ENCODE data around the gene LGMN.
A peak's percentile ranks its signal among the peaks of the same experiment; 100 is the strongest.

LGMN gene

DNA sequence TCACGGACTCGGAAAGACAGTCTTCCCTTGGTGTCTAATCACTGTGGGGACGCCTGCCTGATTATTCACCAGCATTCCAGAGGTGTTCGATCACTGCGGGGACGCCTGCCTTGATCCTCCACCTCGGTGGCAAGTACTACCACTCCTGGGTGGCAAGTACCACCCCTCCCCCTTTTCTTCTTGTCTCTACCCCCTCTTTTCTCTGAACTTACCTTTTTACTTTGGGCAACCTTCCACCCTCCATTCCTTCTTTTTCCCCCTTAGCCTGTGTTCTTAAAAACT, 12.0 kb upstream of the LGMN start:
- no peak for DNase-seq (ENCODE audit: low read depth)

DNA sequence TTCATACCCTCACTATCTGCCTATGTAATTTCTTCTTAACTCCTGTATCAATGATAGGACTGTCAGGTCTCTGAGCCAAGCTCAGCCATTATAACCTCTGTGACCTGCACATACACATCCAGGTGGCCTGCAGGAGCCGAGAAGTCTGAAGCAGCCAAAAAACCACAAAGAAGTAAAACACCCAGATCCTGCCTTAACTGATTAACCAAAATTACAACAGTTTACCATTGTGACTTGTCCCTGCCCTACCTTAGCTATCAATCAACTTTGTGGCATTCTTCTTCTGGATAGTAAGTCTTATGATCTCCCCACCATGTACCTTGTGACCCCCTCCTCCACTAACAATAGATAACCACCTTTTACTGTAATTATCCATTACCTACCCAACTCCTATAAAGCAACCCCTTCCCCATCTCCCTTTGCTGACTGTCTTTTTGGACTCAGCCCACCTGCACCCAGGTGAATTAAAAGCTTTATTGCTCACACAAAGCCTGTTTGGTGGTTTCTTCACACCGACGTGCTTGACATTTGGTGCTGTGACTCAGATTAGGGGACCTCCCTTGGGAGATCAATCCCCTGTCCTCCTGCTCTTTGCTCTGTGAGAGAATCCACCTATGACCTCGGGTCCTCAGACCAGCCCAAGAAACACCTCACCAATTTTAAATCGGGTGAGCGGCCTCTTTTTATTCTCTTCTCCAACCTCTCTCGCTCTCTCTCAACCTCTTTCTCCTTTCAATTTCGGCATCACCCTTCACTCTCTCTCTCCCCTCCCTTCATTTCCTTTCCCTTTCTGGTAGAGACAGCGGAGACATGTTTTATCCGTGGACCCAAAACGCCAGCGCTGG, 11.5 kb upstream of the LGMN start:
- no peak for DNase-seq (ENCODE audit: low read depth)

DNA sequence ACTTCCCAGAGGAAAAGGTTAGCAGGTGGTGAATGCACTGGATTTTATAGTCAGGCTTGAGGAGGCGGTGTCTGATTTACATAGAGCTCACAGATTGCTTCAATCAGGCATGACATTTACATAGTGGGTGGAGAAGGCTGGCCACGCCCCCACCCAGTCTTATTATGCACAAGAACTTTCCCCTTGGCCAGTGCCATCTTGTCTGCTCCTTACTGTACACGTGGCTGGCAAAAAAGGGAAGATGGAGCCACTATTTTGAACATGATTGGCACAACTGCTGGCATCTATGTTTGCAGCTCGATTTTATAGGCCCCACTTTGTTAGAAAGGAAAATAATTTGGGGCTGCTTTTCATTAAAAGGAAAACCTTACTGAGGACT, 10.9 kb upstream of the LGMN start:
- no peak for DNase-seq (ENCODE audit: low read depth)

DNA sequence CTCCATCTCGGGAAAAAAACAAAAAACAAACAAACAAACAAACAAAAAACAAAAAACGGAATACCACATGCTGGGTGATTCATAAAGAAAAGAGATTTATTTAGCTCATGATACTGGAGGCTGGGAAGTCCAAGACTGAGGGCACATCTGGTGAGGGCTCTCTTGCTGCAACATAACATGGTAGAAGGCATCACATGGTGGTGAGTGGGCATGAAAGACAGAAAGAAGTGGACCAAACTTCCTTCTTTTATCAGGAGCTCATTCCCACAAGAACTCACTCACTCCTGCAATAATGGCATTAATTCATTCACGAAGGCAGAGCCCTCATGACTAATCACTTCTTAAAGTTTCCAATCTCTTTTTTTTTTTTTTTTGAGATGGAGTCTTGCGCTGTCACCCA, 8.0 kb upstream of the LGMN start:
- DNase-seq (ENCODE audit: low read depth): no peak

DNA sequence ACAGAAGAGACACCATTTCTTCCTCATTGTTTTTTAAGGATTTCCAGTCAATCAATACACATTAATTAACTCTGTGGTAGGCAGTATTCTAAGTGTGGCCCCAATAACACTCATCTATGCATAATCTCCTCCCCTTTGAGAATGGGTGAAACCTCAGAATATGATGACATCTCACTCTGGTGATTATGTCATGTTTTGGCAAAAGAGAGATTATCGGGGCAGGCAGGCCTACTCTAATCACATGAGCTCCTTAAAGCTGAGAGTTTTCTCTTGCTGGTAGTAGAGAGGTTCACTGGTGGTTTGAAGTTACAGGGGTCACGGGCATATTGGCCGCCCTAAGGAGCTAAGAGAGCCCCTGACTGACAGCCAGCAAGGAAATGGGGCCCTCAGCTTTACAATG, 7.1 kb upstream of the LGMN start:
- no peak for DNase-seq (ENCODE audit: low read depth)

DNA sequence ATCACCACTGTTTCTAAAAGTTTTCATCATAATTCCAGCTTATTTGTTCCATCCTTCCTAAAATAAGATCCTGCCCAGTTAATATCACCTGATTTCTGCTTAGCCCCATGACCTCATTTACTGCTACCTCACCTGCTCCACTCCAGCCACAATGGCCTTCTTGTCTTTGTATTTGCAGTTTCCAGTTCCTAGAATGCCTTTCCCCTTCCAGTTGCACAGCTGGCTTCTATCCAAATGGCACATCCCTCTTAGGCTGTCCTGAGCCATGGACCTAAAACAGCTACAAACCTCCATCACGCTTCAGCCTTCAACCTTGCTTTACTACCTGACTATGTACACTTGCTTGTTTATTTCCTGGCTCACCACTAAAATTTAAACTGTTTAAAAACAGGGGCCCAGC, 6.5 kb upstream of the LGMN start:
- no peak for DNase-seq (ENCODE audit: low read depth)

DNA sequence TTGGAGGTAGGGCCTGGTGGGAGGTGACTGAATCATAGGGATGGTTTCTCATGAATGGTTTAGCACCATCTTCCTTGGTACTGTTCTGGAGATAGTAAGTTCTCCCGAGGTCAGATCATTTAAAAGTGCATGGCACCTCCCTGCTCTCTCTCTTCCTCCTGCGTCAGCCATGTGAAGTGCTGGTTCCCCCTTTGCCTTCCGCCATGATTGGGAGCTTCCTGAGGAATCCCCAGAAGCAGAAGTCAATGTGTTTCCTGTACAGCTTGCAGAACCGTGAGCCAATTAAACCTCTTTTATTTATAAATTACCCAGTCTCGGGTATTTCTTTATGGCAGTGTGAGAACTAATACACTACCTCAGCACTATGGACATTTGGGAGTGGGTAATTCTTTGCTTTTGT, 4.8 kb upstream of the LGMN start:
- DNase-seq (ENCODE audit: low read depth): no peak

DNA sequence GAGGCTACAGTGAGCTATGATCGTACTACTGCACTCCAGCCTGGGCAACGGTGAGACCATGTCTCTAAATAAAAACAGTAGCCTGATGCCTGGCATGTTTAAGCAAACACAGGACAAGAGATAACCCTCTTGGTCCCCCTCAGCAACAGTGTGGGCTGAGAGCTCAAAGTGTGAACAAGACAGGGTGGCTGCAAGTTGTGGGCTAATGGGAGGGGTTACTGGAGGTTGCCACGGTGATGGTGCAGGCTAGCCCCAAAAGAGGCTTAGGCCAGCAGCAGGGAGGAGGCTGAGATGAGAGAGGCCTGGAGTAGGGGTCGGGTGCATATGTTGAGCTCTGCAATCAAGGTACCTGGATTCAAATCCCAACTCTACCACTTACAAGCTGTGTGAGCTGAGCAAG, 3.4 kb upstream of the LGMN start:
- no peak for DNase-seq (ENCODE audit: low read depth)

DNA sequence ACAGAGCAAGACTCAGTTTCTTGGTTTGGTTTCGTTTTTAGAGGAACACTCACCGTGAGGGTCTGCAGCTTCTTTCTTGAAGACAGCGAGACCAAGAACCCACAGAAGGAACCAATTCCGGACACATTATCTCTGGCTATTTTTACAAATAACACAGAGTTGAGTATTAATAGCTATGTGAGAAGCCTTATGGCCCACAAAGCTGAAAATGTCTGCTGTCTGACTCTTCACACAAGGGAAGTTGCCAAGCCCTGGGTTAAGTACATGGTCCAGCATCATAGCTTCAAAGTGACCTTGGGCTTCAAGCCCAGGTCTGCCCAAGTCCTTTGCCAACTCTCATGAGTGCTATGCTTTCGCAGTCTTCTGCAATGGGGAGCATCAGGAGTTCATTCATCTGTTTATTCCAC, 2.6 kb upstream of the LGMN start:
- DNase-seq (ENCODE audit: low read depth): no peak

DNA sequence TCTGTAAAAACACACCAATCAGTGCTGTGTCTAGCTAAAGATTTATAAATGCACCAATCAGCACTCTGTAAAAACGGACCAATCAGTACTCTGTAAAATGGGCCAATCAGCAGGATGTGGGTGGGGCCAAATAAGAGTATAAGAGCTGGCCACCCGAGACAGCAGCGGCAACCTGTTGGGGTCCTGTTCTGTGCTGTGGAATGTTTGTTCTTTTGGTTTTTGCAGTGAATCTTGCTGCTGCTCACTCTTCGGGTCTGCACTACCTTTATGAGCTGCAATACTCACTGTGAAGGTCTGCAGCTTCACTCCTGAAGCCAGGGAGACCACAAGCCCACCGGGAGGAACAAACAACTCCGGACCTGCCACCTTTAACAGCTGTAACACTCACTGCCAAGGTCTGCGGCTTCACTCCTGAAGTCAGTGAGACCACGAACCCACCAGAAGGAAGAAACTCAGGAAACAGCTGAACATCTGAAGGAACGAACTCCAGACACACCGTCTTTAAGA, 1.8 kb upstream of the LGMN start:
- DNase-seq (ENCODE audit: low read depth): peak; percentile 17

DNA sequence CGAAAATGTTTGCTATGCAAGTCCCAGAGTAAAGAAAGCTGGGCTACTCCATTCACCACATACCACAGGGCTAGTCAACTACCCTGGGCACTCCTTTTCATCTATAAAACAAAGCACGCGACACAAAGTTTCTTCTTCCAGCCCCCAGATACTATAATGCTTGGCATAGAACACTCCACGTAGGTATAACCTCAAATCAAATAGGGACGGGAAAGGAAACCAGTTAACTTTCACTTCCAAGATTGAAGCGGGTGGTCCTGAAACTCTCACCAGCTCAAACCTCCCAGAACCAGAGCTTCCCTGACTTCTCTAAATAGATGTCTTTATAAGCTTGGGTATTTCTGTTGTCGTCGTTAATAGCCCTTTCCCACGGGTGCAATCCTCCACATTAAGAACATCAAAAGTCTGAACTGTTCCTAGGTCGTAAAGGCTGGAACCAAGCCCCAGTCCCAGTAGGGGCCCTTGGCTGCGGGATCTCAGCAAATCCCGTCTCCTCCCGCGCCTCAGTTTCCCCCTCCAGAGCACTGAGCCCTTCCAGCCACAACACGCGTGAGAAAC, 647 bp downstream of the LGMN start:
- no peak for DNase-seq (ENCODE audit: low read depth)

DNA sequence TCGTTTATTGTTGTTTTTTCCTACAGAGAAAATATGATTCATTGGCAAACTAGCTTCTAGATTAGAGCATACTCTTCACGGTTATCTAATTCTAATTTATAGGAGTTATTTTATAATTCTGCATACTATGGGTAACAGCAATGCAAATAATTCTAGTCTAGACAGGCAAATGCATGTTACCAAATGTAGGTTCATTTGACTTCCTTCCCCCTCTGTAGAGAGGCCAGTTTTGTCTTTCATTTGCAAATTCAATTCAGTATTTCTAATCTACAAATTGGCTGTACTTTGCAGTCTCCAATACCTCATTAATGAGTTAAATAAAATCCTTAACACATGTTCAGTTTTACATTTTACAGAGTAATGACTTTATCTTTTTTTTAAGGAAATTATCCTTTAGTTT, 4.2 kb downstream of the LGMN start:
- DNase-seq (ENCODE audit: low read depth): no peak

DNA sequence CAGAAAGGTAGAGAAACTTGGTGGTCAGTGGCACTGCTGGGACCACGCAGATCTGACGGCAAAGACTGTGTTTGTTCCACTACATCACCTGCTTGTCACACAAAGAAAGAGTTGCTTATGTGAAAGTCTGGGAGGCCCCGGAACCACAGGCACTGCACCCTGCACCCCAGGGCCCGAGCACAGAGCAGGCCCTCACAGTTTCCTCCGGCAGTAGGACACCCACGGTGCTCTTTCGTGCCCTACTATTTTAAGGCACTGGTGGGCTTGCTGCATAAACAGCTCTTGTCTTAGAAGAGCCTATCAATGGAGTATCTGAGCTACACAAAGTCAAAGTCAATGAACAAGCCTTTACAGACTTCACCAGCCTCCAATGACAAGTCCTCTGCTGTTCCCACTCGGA, 8.0 kb downstream of the LGMN start:
- no peak for DNase-seq (ENCODE audit: low read depth)

DNA sequence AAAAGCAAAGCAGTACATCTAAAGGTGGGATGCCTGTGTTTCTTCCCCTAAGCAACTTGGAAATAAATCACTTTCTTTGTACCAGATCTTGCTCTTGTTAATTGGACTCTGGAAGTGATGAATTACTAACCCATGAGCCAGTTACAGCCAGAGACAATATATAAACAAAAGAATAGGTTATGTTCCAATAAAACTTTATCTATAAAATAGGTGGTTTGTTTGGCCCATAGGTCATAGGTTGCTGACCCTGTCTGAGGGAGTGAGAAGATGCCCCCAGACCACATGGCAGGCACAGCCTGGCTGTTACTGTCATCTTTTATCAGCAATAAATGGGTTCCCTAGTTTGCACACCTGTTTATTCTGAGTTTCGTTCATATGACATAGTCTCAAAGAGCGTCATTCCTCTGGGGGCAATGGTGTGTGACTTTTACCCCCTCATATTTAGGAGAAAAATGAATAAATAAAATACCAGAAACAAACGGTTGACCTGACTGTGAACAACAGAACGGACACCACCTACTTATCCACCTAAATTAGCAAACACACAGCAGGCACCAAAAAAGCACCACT, 10.7 kb downstream of the LGMN start:
- no peak for DNase-seq (ENCODE audit: low read depth)

DNA sequence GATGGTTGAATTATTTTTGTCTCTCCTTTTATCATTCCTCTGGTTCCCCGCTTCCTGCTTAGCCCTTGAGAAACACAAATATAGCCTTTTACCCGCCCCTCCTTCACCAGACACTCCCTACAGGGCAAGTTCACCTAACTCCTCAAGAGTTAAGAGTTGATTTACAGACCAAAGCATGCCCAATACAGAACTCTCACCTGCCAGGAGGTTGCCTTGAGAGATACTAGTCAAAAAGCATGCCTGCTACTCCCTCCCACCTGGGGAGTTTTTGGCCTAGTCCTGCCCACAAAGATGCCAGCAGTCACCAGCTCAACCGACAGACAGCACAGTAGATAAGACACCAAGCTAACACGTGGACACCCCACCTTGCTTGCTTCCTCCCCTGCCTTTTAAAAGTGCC, 11.2 kb downstream of the LGMN start:
- DNase-seq (ENCODE audit: low read depth): no peak

DNA sequence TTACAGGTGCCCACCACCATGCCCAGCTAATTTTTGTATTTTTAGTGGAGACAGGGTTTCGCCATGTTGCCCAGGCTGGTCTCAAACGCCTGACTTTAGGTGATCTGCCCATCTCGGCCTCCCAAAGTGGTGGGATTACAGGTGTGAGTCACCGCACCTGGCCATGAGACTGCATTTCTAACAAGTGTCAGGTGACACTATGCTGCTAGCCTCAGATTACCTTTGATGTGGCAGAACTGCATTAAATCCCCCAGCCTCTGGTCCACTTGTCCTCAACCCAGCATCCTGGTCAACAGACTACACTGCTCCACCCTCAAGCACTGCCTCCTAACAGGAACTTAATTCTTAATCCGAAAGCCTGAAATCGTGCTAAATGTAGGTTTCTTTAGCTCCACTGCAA, 13.1 kb downstream of the LGMN start:
- no peak for DNase-seq (ENCODE audit: low read depth)

DNA sequence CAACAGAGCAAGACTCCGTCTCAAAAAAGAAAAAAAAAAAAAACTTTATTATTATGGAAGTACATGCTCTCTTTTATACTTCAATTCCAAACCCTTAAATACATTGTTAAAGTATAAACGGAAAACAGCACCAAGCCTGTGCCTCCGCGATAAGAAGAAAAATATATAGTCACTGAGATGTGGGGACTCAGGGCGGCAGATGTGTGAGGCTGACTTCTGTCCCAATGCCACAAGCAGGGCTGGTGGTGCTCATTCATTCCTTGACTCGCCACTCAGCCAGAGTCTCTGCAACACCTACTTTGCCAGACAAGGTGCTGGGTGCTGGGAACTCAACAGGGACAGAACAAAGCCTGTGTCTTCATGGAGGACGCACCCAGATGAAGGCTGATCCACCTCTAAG, 13.8 kb downstream of the LGMN start:
- no peak for DNase-seq (ENCODE audit: low read depth)

DNA sequence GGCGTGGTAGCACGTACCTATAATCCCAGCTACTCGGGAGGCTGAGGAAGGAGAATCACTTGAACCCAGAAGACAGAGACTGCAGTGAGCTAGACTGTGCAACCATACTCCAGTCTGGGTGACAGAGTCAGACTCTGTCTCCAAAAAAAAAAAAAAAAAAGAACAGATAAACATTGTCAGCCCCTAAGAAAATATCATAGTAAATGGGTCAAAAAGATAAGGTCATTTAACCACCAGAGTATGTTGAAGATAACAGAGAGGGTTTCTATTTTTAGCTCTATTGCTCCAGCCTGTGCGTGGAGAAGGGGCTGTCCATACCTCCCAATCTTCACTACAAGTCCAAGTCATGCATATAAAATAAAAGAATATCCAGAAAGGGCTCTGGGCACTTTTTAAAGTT, 15.4 kb downstream of the LGMN start:
- DNase-seq (ENCODE audit: low read depth): no peak

DNA sequence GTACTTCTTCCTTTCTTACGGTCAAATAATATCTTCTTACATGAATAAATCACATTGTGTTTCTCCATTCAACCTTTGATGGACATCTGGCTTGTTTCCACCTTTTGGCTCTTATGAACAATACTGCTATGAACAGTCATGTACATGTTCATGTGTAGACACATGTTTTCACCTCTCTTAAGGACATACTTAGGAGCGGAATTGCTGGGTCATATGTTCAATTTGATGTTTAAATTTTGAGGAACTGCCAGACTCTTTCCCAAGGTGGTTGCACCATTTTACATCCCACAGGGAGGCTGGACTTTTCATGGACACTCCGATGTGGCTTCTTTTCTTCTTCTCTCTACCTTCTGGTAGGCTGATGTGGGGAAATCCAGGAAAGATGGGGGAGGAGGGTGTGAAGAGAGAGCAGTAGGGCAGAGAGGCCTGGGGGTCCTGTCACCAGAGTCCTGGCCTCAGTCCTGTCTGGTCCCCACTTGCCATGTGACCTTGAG, 16.8 kb downstream of the LGMN start:
- DNase-seq (ENCODE audit: low read depth): no peak

DNA sequence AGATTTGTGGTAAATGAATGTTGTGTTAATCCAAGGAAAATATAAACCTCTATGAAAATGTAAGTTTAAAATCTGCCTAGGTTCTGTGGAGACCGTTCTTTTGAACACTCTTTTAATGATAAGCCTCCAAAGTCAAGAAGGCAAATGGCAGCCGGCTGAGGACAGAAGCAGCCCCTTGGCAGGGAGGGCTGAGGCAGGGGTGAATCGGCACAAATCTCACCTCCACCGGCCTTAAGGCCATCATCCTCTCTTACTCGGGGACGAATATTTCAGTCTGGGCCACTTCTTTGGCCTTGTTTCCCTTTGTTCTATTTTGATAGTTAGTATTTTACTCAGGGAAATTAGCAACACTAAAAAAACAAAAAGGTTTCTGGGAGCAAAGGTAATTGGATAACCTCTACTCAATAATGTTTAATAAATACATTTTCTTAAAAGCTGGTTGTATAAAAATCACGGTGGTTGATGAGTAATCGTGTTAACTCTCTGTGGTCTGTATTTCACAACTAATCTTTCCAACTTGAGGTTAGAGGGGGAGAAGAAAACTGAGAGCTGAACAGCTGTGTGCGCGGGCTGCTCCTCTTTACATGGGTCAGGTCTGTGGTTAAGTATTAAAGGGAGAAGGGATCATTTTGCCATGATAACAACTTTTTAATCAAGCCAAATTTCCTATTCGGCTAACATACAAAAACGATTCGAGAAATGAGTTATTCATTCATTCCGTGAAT, 18.6 kb downstream of the LGMN start:
- peak; percentile 24 for DNase-seq (ENCODE audit: low read depth)

DNA sequence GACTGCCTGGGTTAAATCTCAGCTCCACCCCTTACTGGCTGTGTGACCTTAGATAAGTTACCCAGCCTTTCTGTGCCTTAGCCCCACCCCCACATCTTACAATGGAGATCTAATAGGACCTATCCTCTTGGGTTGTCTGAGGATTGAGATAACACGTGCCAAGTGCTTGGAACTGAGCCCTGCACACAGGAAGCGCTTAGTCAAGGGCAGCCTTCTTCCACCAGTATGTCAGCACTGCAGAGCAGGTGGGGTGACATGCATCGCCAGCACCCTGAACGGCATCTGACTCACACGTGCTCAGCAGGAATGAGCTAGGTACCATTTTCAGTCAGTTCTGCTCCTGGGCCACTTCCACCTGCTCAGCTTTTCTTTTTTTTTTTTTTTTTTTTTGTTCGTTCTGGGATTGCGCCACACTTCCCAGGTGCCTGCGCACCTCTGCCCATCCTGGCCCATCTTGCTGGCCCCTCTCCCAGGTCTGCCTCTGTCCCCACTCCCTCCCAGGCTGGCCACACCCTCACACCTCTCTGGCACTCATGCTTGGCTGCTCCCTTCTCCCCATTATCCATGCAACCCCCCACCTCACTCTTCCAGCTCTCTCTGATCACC, 19.6 kb downstream of the LGMN start:
- DNase-seq (ENCODE audit: low read depth): peak; percentile 57

DNA sequence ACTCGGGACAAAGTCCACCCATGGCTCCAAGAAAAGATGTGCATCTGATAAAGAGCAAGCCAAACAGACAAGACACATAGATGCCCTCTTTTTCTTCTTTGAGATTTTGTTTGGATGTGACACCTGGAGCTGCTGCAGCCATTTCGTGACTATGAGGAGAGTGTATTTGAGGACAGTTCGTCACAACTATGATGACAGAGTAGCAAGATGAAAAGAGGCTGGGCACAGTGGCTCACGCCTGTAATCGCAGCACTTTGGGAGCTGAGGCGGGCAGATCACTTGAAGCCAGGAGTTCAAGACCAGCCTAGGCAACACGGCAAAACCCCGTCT, 21.5 kb downstream of the LGMN start:
- DNase-seq (ENCODE audit: low read depth): no peak

Data from activated T-cell treated with anti-CD3 and anti-CD28 coated beads for 48 hours (primary cell).